Measurements from ENCODE around the gene EIF5AL1. TPM values are rescaled to one million over a fixed set of nuclear protein-coding genes. Genes with fewer than 3 reads are reported as not detected.

Gene EIF5AL1
- 0.17 and 0.33 TPM in 2 replicates for total RNA-seq

GRCh38 chr10:79511891-79512583, at the start of gene EIF5AL1:
EIF5AL1 (plus strand) TSS chr10:79512533; CDS start chr10:79512650, 117 bp downstream.

DNA sequence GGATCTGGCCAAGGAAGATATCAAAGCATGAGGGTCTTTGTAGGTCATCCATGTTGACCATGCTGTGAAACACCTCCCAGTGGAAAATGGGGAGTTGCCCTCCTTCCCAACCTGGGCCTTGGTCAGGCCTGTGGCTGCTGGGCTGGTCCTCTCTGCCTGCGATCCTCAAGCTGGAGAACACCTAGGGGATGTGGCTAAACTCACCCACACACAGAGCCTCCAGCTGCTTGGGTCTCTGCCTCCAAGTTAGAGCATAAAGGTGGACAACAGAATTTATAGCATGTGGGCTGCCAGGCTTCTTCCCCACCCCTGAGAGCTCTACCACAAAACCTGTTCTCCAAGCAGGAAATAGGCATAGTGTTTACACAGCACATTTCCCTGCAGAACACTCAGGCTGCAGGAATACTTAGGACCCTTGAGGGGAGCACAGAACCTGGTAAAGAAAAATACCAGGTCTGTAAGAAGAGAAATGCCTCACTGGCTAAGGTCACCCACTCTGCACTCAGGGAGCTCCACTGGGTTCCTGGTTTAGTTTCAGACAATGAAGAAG, 47.9 kb downstream of the EIF5AL1 start, which contains the start of gene SFTPA2:
SFTPA2 (minus strand) TSS at position 248 of the 550 bp plus-strand sequence. CDS start 924 bp downstream, outside the sequence.

Other genes starting within 250 kb of the EIF5AL1 start
- 9.9 and 11.8 TPM in 2 replicates for gene PPIF, start 165.1 kb upstream of the EIF5AL1 start, total RNA-seq
- 4.8 and 6.0 TPM in 2 replicates for gene ZCCHC24, start 66.9 kb upstream of the EIF5AL1 start, total RNA-seq
- gene SFTPA2, start 47.9 kb downstream of the EIF5AL1 start, total RNA-seq: not detected in 2 replicates
- gene SFTPA1, start 98.4 kb downstream of the EIF5AL1 start, total RNA-seq: under 0.01 TPM in 1 of 2 replicates, not detected in the other
- gene NUTM2B, start 190.7 kb downstream of the EIF5AL1 start, total RNA-seq: 0.26 and 0.33 TPM in 2 replicates